GM19372 (cell line): ENCODE data around the gene CAND2.
"Not testable (repeated sequence)": the region's sequence is repeated elsewhere in the genome, so short reads cannot be mapped to it uniquely, and the experiment has no call there.

ENCODE experiments used
- ATAC-seq: cut with Tn5 transposase; IDR thresholded peaks from one replicate; pipeline ENCODE4 v1.9.1; 2021; ENCODE audit warnings: mild to moderate bottlenecking, low read depth, moderate library complexity; ENCODE audit not compliant: unreplicated experiment

The CAND2 gene

DNA sequence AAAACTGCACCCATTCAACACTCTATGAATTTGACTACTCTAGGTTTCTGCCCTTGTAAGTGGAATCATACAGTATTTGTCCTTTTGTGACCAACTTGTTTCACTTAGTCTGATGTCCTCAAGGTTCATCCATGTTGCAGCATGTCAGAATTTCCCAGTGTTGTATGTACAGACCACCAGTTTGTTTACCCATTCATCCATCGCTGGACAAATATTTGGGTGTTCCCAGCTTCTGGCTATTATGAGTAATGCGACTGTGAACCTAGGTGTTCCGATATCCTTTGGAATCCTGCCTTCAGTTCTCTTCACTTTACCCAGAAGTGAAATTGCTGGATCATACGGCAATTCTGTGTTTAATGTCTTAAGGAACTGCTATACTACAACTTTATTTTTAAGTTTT is 32.3 kb downstream of the CAND2 start:
- no peak for ATAC-seq

DNA sequence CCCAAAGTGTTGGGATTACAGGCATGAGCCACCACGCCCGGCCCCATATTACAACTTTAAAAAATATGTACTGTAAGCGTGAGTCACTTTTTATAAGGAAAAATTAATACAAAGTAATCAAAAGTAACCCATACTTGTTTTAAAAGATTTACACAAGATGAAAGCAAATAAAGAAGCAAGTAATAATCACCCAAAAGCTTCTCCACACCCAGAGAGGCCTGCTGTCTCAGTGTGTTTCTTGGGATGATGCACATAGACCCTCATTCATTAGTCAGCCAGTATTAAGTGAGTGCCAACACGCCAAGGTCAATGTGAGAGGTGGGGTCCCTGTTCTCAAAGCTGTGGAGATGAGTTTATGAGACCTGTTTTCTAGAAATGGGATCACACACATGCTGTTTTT is 32.9 kb downstream of the CAND2 start:
- ATAC-seq, result no peak

DNA sequence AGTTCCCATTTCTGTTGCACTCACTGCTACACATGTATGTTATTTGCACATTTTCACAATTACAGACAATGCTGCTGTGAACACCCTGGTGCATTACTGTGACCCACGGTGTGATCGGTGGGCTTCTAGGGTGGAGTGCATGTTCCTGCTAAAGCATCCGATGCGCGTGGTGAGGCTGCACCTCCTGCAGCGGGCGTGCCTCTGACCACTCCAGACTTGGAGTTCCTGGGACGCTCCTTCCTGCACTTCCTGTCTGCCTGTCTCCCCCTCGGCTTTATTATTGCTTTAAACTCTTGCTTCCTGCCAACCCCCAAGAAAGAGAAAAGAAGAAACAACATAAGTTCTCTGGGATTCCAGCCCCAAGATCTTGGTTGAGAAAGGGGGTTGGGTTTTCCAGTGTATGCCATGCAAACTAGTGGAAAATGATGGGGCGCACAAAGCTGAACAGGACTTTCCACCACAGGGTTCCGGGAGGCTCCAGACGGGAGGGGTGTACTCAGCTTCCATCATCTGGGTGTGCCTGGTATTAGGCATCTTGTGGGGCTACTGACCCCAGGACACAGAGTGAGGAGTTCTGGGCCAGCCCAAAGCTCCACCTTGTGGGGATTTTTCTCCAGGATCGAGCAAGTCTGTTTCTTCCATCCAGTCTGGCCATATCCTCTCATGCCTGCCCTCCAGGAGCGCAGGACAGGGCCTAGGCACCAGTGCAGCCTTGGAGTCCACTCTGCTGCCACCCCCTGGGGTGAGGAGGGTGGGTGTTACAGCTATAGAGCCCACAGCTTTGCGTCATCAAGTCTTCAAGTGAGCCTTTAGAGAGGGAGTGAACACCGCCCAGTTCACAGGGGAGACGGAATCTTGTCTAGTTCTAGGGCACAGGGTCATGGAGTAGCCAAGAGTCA is 33.7 kb downstream of the CAND2 start:
- no peak for ATAC-seq

DNA sequence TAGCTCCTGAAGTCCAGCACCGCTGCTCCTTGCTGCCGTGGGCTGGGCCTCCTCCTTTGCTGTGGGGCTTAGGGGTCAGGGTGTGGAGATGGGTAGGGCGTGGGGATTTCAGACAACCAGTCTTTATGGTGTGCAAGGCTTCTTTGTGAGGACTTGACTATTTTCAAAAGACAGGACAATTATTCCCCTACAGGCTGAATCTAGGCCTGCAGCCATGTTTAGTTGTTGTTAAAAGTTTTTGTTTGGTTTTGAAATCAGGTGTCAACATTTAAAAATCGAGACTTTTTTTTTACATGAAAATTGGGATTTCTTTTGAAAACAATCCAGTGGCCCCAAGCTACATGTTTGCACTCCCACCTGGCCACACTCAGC is 34.3 kb downstream of the CAND2 start:
- ATAC-seq, result no peak

DNA sequence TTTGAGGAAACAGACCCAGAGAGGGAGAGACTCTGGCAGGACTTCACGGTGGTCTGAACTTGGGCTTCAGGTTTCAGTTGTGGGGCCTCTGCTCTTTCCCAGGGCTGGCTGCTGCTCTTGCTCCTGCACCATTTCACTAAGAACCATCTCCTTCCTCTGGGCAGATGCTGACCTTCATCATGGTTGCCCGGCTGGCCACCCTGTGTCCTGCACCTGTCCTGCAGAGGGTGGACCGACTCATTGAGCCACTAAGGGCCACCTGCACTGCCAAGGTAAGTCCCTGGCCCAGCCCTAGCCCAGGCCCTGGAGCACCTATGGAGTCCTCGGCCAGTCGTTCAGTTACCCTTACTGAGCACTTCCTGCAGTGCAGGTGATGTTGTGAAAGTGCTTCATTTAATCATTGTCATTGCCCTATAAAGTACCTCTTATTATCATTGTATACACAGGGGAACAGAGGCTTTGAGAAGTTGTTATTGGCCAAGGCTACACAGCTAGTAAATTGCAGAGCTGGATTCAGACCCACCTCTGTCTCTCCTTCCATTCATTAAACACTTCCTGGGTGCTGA is 34.9 kb downstream of the CAND2 start:
- ATAC-seq, result no peak

DNA sequence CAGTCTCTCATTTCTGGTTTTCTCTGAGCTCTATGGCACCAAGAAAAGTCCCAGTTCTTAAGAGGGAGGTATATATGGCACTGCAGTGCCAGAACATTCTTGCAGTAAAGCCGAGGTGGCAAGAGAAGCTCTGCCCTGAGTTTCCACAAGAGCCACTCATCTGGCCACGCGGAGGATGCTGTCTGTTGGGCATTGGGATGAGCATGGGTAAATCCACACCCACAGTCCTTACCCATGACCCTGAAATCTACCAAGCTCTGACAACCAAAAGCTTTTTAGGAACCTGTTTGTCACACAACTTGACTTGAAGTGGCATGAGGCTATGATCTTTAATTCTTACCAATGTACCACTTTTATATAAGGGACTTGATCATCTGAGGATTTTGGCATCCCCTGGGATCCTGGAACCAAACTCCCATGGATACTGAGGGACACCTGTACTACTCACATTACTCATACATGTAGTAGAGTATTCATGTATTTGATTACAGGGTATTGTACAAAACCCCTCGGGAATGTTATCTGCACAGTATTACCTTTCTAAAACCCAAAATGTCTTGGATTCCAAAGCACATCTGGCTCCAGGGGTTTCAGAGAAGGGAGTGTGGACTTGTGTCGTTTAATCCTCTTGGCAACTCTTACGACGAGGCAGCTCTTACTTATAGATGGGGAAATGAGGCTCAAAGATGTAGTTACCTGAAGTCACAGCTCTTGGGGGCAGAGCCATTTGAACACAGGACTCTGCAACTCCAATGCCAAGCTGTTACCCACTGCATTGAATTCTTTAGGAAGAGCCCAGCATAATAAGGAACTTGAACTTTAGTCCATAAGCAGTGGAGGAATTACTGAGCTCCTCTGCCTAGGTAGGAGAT is 36.1 kb downstream of the CAND2 start:
- no peak for ATAC-seq

DNA sequence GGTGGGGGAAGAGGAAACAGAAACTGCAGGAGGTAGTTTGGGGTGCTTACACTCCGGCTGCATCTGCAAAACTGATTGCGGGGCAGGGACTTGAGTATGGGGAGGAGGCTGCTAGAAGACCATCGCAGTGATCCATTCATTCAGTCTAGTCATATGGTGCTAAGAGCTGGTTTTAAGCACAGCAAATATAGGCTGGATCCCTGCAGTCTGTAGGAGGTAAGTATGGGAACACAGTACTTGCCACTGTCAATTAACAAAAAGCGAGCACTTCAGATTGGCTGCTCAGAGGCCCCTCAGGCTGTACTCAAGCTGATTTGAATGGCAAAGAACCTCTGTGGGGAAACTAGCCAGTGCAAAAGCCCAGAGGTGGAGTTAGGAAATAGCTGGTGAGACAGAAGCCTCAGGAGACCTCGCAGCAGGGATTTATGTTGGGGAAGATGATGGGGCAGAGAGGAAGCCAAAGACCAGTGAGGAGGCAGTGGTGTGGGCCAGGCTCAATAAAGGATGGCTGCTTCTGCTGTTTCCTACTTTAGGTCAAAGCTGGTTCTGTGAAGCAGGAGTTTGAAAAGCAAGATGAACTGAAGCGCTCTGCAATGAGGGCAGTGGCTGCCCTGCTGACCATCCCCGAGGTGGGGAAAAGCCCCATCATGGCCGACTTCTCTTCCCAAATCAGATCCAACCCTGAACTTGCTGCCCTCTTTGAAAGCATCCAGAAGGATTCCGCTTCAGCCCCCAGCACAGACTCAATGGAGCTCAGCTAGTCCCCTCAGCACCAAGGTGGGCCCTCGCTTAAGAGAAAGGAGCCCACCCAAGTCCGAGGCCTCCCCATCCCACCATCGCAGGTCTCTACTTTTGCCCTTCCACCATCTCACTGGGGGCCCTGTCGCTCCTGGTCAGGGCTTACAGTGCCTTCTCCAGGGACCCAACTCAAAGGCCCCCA is 37.0 kb downstream of the CAND2 start:
- ATAC-seq, result no peak

DNA sequence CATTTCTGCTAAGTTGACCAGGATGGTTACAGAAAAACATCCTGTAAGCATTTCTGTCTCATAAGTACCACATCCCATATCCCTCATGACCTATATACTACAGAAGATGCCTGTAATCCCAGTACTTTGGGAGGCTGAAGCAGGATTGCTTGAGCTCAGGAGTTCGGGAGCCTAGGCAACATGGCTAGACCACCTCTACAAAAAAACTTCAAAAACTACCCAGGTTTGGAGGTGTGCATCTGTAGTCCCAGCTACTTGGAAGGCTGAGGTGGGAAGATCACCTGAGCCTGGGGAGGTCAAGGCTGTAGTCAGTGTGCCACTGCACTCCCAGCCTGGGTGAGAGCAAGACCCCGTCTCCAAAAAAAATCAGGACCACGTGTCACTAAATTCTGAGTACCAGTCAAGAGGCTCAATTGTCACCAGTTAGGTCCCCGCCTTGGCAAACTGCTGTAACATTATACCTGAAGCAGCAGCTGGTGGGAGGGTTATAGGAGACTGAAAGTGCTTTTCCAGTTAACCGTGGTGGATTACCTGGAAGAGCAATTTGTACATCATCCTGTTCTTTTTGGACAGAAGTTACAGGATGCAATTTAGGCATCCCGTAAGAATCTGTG is 38.7 kb downstream of the CAND2 start:
- no peak for ATAC-seq

DNA sequence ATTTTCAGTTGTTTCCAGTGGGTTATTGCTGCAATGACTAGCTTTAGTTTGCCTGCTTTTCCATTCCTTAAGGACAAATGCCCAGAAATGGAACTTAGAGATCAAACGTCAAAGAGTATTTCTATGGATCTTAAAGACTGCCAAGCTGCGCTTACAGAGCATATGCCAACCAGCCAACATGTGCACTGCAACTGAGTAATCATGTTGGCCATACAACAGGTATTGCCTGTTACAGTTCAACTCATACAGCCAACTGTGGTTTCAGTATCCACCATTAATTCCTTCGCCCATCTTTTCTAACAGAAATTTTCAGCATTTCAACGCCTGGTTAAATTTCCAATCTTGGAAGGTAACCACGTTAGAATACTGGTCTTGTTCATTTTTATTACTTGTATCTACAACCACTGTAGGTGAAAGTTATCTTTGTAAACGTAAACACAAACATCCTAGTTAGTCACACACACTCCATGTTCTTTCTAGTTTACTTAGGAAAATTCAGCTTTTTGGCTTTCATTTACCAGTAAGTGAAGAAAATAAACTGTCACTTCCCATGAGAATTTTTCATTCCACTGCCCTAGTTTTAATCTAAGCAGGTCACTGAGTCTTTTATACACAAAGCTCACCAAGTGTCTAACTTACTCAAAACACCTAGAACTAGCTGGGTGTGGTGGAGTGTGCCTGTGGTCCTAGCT is 41.0 kb downstream of the CAND2 start:
- no peak for ATAC-seq

DNA sequence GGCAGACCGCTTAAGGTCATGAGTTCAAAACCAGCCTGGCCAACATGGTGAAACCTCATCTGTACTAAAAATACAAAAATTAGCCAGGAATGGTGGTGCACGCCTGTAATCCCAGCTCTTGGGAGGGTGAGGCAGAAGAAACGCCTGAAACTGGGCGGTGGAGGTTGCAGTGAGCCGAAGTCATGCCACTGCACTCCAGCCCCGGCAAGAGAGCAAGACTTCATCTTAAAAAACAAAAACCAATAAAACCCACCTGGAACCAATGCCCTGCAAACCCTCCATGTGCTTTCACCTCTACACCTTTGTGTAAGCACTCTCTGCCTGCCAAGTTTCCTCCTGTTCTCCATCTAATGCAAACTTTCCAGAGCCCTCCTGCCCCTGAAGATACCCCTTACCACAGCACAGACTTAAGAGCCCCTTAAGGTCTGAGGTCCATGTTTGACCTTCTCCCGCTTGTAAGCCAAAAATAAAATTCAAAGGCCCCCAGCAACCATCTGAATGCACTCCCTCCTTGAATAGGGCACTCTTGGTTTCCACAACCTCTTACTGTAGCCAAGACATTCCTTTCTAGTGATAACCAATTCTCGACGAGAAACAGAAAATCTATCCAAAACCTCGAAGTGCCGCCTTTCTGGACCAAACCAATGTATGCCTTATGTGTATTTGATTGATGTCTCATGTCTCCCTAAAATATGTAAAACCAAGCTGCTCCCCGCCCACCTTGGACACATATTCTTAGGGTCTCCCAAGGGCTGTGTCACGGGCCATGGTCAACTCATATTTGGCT is 41.9 kb downstream of the CAND2 start:
- no peak for ATAC-seq

DNA sequence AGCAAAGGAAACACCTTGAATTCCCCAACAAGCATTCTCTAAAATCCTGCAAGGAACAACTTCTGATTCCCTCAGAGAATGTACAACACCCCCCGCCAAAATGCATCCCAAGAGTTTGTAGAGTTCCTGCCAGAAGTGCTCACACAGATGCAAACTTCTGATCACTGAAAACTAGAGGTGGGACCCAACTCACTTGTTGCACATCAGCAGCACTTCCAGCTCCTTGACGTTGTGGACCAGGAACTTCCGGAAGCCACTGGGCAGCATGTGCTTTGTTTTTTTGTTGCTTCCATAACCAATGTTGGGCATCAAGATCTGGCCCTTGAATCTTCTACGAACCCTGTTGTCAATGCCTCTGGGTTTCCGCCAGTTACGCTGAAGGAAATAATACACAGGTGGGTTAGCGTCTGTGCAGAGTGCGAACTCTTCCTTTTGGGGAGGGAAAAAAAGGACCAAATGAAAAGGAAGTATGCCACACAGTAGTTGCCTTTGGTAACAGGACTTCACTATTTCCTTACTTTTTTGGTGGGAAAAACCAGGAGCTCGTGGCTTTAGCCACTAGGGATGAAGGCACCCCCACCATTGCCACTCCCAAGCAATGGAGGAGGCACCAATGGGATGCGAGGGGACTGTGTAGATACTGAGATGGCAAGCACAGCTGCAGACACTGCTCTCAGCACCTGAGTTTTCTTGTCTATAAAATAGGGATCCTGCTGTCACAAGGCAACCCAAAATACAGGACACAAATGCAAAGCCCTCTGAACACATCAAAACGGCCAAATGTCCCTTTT is 42.9 kb downstream of the CAND2 start:
- ATAC-seq, result no peak

DNA sequence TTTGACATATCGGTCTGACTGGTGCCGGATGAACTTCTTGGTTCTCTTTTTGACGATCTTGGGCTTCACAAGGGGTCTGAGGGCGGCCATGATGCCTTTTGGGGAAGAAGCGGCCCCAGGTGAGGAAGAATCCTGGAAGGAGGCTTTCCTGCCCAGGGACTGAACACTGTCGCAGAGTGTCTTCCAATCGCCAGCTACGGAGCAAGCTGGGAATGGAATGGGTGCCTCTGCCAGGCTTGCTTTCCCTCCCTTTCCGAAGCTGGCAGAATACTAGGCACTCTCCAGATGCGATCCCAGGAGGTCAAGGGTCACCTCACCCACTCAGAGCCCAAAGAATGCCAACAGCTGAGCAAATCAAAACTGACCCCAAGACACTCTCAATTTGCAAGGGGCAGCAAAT is 43.7 kb downstream of the CAND2 start:
- not testable (repeated sequence) for ATAC-seq

DNA sequence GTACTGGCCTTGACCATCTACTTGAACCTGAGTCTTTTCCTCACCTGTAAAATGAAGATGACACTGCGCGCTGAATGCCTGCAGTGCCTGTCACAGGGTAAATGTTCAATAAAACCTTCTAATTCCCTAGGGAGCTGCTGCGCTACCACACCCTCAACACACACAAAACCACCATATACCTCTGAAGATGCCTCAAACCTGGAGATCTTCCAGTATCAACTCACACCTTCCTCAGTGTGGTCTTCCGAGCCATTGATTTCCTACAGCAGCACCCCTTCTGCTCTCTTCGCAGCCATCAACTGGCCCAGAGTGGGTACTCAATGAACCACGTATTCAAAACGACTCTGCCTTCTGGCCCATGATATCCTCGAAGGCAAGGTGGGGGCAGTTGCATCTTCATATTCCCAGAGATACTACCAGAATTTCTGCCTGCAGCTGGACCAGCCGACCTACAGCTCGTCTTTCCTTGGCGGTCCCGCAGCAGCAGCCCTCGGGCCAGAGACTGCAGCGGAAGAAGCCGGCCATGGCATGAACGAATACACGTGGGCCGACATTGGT is 44.2 kb downstream of the CAND2 start:
- peak; percentile 36 for ATAC-seq

DNA sequence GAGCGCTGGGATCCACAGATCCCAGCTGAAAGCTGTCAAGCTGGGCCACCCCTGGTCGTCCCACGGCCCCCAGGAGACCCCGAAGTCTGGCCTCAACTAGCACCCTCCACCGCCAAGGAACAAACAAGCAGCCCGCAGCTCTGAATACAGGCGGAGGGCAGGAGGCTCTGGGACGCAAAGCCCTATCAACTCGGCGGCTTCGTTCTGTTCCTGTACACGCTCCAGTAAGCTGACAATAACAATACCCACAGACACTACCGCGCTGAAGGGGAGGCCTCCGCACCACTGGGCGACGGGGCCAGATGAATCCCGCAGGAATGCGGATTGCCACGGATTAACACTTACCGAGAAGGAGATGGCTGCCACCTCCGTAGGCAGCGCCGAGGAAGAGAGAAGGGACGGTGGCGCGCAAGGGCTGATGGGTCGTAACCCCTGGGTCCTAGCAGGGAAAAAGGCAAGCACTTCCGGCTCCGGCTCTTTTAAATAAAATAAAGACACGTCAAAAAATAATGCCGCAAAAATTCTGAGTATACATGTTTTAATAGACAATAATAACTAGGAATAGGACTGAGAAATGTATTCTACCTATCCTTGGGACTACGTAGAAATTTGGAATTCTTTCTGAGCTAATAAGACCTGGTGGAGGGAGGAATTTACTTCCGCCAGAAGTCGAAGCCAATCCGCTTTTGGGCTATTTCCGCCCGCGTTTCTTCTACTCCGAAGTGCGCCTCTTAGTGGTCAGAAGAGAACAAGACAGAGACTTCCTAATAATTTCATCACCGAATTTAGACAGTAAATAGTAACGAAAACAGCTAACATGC is 44.9 kb downstream of the CAND2 start, which contains the start of gene RPL32:
TSS of gene RPL32 (minus strand) at position 417 of the 821 bp plus-strand sequence. CDS start 1,328 bp downstream, outside the sequence.
- ATAC-seq, result peak; percentile 81

DNA sequence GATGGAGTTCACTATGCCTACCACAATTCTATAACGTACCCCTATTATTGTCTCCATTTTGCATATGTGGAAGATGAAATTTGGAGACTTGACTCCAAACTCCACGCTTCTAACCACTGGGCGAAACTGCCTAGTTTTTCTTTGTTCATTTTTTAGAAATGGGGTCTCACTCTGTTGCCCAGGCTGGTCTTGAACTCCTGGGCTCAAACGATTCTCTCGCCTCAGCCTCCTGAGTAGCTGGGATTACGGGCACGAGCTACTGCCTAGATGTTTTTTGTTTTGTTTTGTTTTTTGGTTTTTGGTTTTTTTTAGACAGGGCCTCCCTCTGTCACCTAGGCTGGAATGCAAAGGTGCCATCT is 45.5 kb downstream of the CAND2 start:
- ATAC-seq, result peak; percentile 13

DNA sequence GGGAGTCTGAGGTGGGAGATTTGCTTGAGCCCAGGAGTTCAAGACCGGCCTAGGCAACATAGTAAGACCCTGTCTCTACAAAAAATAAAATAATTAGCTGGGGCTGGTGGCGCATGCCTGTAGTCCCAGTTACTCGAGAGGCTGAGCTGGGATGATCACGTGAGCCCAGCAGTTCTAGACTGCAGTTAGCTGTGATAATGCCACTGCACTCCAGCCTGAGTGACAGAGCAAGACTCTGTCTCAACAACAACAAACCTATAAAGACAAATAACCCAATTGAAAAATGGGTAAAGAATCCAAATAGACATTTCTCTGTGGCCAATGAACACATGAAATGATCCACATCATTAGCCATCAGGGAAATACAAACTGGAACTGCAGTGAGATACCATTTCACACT is 46.0 kb downstream of the CAND2 start:
- ATAC-seq, result no peak
